ENCODE data around the gene TPH2.

TPH2 gene

DNA sequence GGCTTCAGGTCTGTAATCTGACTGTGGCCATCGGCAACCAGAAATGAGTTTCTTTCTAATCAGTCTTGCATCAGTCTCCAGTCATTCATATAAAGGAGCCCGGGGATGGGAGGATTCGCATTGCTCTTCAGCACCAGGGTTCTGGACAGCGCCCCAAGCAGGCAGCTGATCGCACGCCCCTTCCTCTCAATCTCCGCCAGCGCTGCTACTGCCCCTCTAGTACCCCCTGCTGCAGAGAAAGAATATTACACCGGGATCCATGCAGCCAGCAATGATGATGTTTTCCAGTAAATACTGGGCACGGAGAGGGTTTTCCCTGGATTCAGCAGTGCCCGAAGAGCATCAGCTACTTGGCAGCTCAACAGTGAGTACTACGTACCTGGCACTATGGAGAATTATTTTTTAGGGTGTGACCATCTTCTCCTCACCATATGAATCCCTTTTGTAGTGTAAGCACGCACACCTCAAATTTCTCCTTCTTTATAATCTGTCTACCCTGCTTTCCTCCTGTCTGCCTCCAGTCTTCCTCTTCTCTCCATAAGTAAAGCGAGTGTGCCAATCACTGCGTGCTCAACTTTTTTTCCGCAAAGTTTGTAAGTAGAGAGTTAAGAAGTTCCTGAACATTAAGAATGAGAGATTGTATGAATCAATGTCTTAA, at the start of gene TPH2:
TSS of gene TPH2 (plus strand) at position 118 of the 658 bp plus-strand sequence. CDS start at position 260, 142 bp downstream.
- DNase-seq (ENCODE audit: low read depth) = no peak

DNA sequence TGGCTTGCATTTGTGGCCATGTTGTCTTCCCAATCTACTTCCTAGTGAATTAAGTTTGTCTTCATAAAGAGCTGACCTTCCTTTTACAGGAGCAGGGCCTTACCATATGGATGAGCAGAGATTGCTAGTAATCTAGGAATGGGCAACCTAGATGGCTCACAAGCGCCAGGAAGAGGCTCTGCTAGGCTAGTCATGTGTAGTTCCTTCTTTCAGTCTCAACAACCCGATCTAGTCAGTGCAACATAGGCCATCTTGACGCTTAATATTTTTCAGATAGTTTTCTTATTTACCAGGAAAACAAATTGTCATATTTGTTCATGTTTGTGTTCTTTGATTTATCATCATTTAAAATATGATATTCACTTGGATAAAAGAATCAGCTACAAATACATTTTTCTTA, 48.2 kb upstream of the TPH2 start:
- no peak for DNase-seq (ENCODE audit: low read depth)

DNA sequence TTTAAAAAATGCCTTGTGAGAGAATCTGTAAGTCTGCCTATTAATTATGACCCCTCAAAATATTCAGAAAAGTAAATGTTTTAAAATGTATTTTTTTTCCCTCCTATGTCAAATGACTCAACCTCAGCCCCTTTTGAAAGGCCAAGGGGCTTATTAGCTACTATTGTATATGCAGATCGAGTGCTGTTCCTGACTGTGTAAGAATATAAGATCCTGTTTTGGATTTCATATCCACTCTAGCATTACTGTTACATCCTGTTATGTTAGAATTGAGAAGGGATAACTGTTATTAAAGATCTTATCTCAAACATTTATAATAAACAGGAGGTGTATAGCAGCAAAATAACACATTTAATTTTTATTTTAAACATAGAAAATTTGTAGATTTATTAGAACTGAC, 46.6 kb upstream of the TPH2 start:
- no peak for DNase-seq (ENCODE audit: low read depth)

DNA sequence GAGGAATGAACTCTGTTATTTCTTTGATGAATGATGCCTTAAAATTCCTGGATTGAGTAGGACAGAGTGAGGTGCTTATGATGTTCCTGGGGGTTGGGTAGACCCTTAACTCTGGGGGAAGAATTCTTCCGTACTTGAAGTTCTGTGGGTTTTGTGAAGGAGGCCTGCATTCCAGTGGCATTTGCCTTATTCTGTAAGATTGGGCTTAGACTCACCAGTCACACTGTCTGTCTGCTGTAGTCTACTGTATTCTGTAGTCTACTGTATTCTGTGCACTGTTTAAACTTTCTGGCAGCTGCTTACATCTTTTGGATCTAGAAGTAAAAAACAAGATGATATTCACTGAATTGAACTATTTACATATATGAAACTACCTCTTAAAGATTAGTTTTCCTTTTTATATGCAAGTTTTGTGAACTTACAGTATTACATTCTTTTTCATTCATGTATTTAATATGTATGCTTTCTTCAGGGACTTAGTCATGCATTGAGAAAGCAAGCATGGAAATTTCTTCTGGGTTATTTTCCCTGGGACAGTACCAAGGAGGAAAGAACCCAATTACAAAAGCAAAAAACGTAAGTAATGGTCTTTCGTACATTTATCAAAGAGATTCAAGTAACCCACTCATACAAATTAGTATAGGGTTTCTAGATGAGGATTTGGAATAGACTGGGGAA, 42.3 kb upstream of the TPH2 start:
- no peak for DNase-seq (ENCODE audit: low read depth)

DNA sequence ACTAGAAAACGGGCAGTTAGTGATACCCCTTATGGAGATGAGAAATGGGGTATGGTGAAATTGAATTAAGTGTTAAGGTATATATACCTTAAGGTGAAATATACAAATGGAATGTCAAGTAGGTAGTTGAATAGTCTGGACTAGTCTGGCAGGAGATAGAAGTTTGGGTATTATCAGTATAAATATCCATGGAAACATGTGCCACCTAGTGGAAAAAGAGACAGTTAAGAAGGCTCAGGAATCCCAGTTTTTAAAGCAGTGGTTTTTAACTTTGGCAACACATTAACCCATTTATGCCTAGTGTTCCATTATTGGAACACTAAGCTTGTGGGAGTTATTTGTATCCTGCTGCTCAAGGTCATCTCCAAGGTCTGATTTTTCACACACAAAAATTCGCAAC, 38.6 kb upstream of the TPH2 start:
- DNase-seq (ENCODE audit: low read depth) = no peak

DNA sequence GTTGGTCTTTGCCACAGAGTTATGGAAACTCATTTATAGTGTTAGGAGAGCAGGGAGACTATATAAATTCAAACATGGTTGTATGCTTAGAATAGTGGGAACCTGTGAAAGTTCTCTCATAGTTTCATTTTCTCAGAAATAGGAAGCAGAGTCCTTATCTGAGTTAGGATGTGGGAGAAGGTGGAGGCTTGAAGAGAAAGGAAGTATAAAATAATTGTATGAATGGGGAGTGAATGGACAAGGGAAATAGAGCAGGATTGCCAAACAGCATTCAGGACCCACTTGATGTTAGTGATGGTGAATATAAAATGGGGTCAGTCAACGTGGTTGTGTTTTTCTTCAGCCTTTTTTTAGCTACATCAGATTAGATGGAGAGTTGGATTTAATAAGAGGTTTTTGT, 34.0 kb upstream of the TPH2 start:
- no peak for DNase-seq (ENCODE audit: low read depth)

DNA sequence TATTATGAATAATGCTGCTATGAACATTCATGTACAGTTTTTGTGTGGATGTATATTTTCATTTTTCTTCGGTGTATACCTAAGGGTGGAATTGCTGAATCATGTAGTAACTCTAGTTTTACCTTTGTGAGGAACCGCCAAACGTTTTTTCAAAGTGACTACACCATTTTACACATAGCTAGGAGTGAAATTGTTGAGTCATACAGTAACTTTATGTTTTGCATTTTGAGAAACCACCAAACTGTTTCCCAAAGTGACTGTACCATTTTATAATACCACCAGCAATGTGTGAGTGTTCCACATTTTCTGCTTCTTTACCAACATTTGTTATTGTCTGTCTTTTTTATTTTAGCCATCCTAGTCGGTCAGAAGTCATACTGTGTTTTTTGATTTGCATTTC, 3.1 kb upstream of the TPH2 start:
- DNase-seq (ENCODE audit: low read depth) = no peak

DNA sequence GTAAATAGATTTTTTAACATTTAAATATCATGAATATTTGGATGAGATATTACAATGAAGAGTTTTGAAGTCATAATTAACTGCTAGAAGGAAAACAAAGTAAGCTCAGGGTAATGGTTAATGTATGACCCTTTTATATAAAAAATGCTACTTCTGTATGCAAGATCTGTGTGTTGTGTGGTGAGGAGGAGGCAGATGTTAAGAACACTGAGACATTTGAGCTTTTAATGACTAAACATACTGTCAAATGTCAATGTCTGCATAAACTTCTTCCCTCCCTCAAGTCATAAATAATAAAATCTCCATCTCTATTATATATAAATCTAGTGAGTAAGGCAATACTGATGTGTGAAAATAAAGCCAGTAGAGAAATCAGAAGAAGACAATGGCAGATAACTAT, 1.4 kb downstream of the TPH2 start:
- DNase-seq (ENCODE audit: low read depth) = no peak

DNA sequence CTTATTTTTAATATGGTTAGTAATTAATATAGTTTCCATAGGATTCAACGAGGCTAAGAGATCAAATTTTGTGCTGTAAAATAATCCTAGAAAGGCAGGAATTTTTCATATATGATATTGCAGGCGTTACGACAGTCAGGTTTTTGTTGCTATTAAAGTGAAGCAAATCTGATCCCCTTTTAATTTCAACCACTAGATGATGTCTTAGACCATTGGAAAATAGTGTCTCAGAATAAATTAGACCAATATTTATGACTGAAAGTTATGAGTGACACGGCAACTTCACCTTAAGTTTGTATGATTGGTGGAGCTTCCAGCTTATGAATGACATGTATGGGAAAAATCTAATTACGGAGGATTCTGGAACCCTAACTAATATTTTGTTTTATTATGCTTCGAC, 2.5 kb downstream of the TPH2 start:
- DNase-seq (ENCODE audit: low read depth) = no peak

DNA sequence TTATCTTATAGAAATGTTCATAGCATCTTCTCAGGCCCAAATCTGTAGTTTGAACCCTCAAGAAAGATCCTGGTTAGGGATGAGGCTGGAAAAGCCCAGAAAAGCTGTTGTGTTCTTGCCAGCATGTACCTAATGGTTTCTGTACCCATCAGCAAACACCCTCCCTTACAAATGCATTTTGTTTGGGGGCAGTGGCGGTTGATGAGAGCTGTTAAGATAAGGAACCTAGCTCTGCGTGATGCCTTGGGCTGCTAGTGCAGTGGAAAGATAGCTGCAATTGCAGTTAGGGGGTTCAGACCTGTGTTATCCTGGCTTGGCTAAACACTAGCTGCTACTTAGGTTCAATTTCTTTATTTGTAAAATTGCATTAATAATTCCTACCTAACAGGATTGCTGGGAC, 3.6 kb downstream of the TPH2 start:
- DNase-seq (ENCODE audit: low read depth) = no peak

DNA sequence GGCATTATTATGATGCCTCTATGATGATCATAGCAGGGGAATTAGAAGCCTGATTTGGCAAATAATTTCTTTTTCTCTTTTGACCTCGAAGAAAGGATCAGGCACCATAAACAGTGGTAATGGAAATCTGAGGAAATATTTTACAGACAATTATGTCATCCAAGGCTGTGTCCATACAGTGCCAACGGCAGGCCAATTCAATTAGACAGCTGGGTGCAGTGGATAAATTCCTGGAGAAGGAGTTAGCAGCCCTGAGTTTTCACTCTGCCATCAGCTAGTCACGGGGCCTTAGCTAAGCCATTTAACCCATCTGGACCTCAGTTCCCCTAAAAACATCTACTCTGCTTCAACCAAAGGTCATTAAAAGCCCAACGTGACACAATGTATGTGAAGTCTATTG, 4.1 kb downstream of the TPH2 start:
- DNase-seq (ENCODE audit: low read depth) = no peak

DNA sequence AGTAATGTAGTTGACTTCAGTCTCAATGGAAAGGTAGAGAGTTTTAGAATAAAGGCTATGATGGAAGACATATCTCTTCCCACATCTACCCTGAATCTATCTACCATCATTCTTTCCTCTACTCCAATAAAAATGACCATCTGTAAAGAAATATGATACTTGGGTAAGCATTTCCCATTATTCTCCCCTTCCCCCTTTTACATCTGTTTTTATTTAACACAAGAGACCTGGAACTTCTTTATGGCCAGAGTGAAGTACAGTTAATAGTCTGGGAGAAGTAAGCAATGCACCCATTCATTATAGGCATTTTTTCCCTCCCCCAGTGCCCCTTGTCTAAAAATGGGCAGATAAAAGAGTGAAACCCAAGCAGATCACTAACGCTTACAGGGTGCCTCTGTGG, 6.5 kb downstream of the TPH2 start:
- no peak for DNase-seq (ENCODE audit: low read depth)

DNA sequence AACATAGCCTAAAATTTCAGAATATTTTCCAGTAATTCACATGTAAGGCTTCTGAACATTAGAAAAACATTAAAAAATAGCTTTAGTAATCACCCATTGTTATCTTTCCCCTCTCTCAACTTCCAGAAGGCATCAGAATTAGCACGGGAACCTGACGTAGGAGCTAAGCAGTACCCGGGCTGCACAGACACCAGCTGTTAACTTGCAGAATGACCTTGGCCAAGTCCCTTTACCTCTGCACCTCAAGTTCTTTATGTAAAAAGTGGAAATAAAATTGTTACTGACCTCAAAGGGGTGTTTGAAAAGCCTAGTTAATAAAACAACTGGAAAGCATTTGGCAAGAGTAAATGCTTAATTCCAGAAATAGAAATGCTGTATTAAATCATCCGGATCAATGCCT, 7.2 kb downstream of the TPH2 start:
- no peak for DNase-seq (ENCODE audit: low read depth)

DNA sequence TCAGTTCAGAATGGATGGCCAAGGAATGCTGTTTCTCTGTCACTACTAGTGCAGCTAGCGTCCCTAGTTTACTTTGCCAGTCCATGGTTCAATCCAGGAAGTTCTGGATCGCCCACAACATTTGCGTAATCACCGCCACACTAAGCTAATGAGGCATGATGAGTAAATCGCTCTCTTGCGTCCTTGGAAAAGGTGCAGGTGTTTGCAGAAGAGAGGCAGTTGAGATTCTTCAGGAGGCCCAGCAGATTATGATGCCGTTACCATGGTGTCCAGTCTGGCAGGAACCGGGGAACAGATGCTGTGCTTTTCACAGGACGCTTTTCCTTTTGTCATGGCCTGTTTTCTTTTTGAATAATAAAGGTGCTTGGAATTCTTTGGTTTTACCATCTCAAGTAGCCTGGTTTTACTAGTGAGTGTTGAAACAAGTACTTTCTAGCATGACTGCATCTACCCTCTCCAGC, 9.0 kb downstream of the TPH2 start:
- DNase-seq (ENCODE audit: low read depth) = no peak

DNA sequence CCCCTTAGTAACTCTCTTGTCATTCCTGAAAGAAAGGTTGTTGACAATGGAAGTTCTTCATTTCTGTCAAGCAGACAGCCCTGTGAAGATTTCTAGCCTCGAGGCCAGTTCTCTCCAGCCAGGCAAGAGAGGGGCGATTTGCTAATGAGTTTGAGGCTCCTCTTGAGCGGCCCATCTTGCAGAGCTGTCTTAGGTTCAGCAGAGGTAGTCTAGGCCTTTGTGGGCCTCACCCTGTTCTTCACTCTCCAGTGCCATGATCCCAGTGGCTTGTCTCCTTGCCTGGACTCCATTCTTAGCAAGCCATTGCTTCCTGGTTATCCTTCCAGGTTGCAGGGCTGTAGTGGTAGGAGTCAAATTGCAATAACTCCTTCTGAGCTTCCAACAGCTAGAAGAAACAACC, 9.7 kb downstream of the TPH2 start:
- DNase-seq (ENCODE audit: low read depth) = no peak

DNA sequence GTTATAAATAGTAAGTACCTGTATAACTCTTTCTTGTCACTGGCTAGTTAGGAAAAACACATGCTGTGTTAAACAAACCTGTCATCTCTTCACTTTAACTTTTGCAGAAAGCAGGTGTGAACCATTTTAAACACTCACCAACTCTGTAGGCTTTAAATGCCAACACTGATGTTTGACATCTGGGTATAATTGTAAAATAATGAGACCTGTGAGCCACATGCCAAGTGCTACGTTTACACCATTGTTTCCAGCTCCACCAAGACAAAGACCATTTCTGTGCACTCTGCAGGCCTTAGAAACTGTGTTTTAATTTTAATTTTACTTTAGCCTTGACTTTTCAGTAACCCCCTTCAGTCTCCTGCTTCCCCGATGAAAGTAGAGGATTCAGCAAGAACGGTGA, 11.0 kb downstream of the TPH2 start:
- DNase-seq (ENCODE audit: low read depth) = no peak

DNA sequence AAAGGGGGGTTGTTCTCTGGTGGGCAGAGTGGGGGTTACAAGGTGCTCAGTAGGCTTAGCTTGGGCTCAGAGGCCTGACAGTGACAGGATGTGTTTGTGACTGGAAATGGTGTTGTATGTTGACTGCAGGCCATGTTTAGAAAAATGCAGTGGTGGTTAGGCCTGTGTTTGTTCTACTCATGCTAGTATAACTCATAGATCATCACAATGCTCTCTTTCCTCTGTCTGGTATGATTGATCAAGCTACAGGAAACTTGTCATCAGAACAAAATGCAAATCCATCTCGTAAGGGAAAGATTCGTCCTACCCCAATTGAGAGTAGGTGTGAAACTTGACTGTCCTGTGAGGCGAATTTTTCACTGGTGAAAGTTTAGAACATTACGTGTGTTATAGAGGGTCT, 11.8 kb downstream of the TPH2 start:
- no peak for DNase-seq (ENCODE audit: low read depth)

DNA sequence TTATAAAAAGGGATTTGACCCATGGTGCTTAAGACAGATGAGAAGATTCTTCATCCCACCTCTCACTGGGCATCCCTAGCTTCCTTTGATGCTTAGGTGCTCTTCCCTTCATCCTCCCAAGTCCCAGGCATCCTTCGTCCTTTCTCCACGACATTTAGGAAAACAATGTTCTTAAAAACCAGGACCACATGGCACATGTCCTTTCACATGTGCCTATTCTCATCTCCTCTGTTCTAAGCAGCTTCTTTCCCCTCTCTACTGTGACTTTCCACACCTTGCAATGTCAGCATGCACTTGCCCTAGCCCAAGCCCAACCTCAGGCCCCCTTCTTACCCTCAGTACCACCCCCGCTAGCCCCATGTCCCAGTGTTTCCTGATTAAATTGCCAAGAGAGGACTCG, 12.2 kb downstream of the TPH2 start:
- no peak for DNase-seq (ENCODE audit: low read depth)

DNA sequence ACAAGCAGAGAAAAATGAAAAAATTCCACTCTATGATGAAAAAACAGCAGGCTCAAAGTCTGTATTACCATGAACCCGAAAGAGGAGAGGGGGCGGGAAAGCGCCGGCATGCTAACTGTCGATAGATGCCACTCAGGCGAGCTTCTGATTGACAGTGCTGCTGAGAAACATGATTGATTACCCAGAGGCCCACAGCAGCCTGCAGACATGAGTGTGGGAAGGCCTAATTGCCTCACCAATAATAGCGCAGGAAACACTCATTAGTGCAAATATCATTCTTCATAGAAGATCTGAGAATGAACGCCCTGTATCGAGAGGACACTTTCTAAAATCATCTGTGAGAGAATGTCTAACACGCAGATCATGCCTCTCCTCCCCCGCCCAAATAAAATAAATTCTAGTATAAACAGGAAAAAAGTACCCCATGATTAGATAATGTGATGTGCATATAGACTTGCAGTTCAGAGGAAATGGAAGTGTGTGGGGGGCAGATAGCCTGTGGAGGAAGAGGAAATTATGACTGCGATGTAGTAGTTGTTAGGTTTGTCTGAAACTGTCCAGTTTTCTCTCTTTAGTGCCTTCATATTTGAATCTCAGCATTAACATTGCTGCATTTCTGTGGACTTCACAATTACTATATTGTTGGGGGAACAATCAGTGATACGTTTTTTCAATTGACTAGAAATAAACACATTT, 15.6 kb downstream of the TPH2 start:
- no peak for DNase-seq (ENCODE audit: low read depth)

DNA sequence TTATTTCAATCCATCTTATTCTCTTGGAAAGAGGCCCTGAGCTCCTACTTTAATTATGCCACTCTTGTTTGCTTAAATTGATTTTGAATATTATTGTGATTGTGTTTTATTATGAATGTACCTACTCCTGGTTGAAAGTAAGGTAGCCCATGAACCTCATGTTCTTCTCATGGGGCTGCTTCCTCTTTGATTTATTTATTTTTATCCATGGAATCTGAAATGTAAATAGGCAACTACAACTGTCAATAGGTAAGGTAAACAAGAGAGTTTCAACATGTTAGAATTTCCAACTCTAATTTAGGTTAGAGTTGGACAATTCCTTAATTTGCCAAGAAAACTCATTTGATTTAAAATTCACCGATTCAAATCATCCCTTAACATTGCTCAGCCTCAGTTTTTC, 16.2 kb downstream of the TPH2 start:
- no peak for DNase-seq (ENCODE audit: low read depth)

DNA sequence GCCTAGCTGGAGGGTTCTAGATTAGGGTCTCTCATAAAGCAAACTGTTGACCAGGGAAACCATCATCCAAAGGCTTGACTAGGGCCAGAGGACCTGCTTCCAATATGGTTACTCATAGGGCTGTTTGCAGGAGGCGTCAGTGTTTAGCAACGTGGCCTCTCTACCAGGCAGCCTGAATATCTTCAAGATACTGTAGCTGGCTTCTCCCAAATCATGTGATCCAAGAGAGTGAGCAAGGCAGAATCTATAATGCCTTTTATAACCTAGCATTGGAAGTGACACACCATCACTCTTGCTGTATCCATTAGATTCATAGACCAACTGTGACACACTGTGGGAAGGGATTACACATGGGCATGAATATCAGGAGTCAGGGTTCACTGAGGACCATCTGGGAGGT, 17.3 kb downstream of the TPH2 start:
- DNase-seq (ENCODE audit: low read depth) = no peak

DNA sequence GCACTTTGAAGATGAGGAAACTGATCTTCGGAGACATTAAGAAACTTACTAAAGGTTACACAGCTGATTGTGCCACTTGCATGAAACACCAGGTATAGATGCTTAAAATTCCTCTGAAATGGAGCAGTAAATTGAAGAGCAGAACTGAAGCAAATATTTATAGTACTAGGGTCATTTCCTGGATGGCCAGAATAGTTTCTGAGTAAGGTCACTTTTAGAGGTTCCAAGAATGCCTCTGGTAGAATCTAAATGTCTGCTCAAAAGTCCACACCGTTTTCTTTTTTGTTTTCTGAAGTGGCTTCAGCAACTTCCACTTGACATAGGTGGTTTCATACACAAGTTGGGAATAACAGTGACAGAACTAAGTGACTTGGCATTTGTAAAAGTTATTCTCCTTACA, 19.4 kb downstream of the TPH2 start:
- DNase-seq (ENCODE audit: low read depth) = no peak

DNA sequence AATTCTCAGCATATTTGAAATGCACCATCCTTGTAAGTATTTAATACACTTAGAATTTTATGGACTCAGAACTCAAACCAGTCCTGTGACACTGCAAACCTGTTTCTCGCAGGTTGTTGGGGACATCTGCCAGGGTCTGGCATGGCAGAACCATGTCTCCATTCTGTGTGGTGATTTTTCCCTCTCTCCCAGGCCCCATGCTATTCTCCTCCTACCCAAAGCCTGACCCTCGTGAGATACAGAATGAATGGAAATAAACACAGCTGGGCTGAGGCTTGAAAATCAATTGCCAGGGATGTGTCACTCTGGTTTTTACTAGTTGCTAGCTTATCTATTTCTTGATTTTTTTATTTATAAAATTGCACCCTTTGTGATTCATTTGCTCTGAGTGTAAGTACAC, 19.8 kb downstream of the TPH2 start:
- DNase-seq (ENCODE audit: low read depth) = no peak
